HG02943 (cell line): ENCODE data around the gene C1orf74.

Experiments
- ATAC-seq: cut with Tn5 transposase; IDR thresholded peaks from one replicate; pipeline ENCODE4 v1.9.1; 2021; ENCODE audit warnings: mild to moderate bottlenecking, low read depth, moderate library complexity; ENCODE audit not compliant: unreplicated experiment

Gene C1orf74

GRCh38 chr1:209784265-209785169 lies at the start of gene C1orf74:
C1orf74 (minus strand) TSS chr1:209784559; CDS start chr1:209783634, 925 bp downstream.
- ATAC-seq, result peak; percentile 99

- ATAC-seq, result no peak
These were observed 47.3 kb upstream of the C1orf74 start for GRCh38 chr1:209831615-209832014.

- ATAC-seq, result no peak
These were observed 46.4 kb upstream of the C1orf74 start for GRCh38 chr1:209830722-209831121.

- ATAC-seq, result no peak
These were observed 45.4 kb upstream of the C1orf74 start for GRCh38 chr1:209829716-209830115.

- ATAC-seq, result peak; percentile 87
These were observed 43.3 kb upstream of the C1orf74 start, which contains the start of gene UTP25 for GRCh38 chr1:209827384-209828262. UTP25 (plus strand) TSS chr1:209827972; CDS start chr1:209828064, 92 bp downstream.

- no peak for ATAC-seq
These were observed 41.5 kb upstream of the C1orf74 start for GRCh38 chr1:209825591-209826434.

GRCh38 chr1:209823143-209824041 lies 39.0 kb upstream of the C1orf74 start:
- ATAC-seq, result no peak

GRCh38 chr1:209822706-209823105 lies 38.3 kb upstream of the C1orf74 start:
- ATAC-seq, result no peak

GRCh38 chr1:209820986-209821385 lies 36.6 kb upstream of the C1orf74 start:
- no peak for ATAC-seq

GRCh38 chr1:209819058-209819457 lies 34.7 kb upstream of the C1orf74 start:
- ATAC-seq, result no peak

GRCh38 chr1:209817691-209818090 lies 33.3 kb upstream of the C1orf74 start:
- ATAC-seq, result no peak

GRCh38 chr1:209816923-209817322 lies 32.6 kb upstream of the C1orf74 start:
- ATAC-seq, result no peak

GRCh38 chr1:209815931-209816341 lies 31.6 kb upstream of the C1orf74 start:
- ATAC-seq, result no peak

GRCh38 chr1:209815490-209815889 lies 31.1 kb upstream of the C1orf74 start:
- no peak for ATAC-seq

GRCh38 chr1:209813902-209814301 lies 29.5 kb upstream of the C1orf74 start:
- no peak for ATAC-seq

GRCh38 chr1:209810783-209811182 lies 26.4 kb upstream of the C1orf74 start:
- ATAC-seq, result no peak

GRCh38 chr1:209809611-209810010 lies 25.3 kb upstream of the C1orf74 start:
- no peak for ATAC-seq

- ATAC-seq, result no peak
These were observed 23.8 kb upstream of the C1orf74 start for GRCh38 chr1:209808059-209808581.

- ATAC-seq, result no peak
These were observed 23.1 kb upstream of the C1orf74 start for GRCh38 chr1:209807509-209807908.
